HG02973 (cell line): ENCODE results near the gene SP6.

Source experiments
- ATAC-seq: cut with Tn5 transposase; IDR thresholded peaks from one replicate; pipeline ENCODE4 v1.9.1; 2021; ENCODE audit warnings: moderate library complexity; ENCODE audit not compliant: unreplicated experiment

SP6 gene

GRCh38 chr17:47857551-47858455 lies 6.8 kb upstream of the SP6 start:
- no peak for ATAC-seq

DNA sequence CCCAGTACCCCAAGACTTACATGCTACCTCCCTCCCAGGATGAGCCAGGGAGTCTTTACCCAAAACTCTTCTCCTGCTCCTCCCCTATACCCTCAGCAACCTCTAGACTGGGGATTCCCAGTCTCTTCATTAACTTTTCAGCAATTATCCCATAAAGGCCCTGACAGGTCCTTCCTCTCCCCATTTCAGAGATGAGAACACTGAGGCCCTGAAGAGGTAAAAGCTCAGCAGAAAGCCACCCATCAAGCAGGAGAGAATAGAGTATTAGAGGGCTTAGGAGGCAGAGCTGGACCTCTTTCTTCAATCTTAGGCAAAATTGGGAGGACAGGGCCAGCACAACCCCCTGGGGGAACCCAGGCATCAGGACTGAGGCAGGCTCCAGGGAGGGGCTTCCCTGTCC lies 5.9 kb upstream of the SP6 start:
- no peak for ATAC-seq

- ATAC-seq, result no peak
These were observed 4.8 kb upstream of the SP6 start for GRCh38 chr17:47855737-47856136.

- ATAC-seq, result no peak
These were observed 2.7 kb upstream of the SP6 start for GRCh38 chr17:47853616-47854015.

DNA sequence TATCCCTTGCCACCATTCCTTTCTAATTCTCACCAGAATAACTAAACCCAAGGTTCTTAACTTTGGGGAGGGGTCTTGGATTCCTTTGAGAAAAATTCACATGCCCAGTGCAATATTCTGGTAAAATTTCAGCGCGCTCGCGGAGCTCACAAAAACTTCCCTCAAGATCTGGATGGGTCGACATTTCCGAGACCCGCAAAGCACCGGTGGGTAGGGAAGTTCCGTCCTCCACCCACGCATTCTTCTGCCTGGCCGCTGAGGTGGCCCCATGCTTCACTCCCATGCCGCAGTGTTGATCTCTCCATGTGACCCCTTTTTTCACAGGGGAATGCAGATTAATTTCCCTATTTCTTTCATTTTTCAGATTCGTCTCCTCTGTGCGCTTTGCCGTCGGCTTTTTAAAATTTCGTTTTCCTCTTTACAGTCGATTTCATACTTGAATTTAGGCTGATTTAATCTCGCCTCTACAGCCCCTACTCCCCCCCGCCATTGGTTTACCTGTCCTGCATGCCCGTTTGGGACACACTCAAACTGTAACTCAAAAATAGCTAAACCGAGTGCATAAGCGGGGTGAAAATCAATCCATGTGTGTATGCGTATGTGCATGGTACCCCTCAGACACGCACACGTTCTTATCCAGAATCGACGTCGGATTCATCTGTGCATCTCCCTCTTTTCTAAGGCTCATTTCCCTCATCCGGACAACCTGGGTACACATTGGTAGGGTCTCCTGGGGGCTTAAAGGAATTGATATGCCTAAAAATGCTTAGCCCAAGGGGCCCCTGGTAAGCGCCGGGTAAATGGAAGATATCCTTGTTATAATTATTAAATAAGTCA lies 1.4 kb upstream of the SP6 start:
- no peak for ATAC-seq

- ATAC-seq, result no peak
These were observed 775 bp upstream of the SP6 start for GRCh38 chr17:47851764-47852112.

DNA sequence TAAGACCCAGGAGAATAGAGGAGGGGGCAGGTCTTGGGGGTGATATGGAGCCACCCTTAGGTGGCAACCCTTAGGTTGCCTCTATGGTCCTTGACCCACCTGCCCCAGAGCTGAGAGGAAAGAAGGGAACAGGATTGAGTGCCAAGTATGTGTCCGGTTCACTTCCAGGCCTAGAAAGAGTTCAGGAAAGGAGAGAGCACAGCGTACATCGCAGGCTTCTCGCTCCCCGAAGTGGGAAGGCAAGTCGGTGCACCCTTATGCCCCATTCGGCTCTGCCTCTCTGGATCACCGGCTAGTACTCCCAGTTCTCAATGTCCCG lies 631 bp downstream of the SP6 start:
- ATAC-seq, result no peak

GRCh38 chr17:47848198-47848513 lies 2.8 kb downstream of the SP6 start:
- no peak for ATAC-seq

DNA sequence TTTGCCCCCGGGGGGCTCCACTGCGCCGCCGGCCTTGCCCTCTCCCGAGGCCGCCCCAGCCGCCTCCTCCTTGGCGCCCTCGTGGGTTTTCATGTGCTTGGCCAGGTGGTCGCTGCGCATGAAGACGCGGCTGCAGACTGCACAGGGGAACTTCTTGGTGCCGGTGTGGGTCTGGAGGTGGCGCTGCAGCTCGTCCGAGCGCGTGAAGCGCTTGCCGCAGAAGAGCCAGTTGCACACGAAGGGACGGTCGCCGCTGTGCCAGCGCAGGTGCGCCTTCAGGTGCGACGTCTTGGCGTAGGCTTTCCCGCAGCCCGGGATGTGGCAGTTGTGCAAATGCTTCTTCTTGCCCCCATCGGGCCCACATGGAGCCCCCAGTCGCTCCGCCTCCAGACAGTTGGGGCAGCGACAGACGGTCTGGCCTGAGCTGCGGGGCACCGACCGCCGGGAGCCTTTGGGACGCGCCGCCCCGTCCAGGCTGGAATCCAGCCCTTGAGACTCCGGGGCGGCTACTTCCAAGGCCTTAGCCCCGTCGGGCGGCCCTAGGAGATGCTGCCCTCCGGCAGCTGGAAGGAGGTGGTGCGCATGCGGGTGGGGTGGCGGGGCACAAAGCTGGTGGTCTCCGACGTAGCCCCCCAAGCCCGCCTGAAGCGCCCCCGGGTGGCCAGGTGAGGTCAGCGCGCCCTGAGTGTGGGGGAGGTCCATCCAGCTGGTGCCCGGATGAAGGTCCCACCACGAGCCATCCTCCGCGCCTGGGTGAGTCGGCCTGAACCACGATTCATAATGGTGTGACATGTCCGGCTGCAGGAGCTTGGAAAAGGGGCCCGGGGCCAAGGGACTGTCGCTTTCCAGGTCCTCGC lies 3.4 kb downstream of the SP6 start:
- no peak for ATAC-seq

DNA sequence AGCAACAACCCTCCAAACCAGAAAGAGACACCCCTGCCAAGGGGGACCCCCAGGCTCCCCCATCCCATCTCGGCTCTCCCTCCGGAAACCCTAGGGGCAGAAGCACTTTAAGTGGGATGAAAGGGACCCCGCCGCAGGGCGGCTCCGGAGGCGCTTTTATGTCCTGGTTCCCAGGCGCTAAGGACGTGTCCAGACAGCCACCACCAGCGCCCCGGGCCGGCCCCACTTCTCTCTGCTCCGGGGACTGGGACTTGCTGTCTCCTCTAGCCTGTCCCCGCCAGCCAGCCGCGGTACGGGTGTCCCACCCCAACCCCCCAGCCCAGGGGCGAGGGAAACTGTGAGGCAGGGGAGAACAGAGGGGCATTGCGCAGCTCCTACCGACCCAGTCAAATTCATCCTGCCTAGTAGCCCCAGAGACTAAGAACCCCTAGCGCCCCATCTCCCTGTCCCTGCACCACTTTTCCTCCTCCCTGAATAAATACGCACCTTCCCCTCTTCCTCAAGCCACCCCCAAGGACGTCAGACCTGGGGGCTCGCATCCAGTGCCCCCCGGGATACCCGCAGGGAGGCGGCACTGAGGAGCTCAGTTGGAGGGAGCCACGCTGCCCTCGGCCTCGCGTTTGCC lies 4.1 kb downstream of the SP6 start:
- no peak for ATAC-seq

DNA sequence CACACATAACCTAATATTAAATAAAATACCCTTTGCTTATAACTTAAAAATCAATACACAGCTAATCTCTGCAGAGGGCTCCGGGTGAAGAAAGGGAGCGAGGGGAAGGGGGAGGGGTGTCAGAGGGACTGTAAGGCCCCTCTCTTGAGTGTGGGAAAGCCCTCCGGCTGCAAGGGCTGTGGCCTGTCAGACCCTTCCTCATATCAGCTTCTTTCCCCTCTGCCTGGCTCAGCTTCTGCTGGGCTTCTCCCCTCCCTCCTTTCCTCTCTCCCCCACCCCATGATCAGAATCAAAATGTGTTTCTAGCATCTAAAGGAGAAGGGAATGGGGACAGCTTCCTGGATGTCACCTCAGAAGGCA lies 5.3 kb downstream of the SP6 start:
- ATAC-seq, result no peak

GRCh38 chr17:47844814-47845715 lies 5.9 kb downstream of the SP6 start:
- ATAC-seq, result no peak

- ATAC-seq, result no peak
These were observed 6.7 kb downstream of the SP6 start for GRCh38 chr17:47844227-47844626.

DNA sequence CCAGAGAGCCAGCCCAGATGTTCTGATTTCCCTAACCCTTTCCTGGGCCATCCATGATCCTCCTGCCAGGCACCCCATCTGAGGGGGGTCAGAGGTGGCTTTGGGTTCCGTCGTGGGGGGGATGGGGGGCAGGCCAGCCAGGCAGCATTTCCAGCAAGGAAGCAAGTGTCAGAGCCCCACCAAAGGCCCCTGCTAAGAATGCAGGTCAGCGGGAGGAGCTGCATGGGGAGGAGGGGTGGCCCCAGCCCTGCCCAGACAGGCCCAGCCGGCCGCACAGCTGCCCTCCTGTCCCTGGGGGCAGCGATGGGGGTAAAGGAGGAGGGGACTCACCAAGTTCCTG lies 7.6 kb downstream of the SP6 start:
- ATAC-seq, result no peak

DNA sequence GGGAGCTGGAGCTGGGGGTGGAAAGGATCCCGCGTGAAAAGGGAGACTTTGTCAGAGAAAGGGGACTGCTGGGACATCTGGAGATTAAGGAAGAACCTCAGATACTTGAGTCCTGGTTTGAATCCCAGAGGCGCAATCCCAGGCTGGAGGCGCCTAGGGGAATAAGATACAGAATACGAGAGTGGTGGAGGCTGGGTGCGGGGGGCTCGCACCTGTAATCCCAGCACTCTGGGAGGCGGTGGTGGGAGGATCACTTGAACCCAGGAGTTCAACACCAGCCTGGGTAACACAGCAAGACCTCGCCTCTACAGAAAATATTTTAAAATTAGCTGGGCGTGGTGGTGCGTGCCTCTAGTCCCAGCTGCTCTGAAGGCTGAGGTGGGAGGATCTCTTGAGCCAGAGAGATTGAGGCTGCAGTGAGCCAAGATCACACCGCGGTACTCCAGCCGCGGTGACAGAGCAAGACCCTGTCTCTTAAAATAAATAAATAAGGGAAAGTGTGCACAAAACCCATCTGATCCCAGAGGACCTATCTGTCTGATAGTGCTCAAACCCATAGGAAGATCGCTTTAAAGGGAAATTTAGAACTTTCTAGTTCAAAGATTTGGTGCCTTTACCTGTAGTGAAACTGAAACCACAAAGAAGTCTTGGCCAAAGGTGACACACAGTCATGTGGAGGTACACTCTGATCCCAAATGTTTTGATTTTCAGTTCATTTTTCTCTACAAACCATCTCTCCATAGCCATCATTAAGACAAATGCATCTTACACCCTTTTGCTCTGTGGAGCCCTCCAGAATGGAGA lies 9.3 kb downstream of the SP6 start:
- no peak for ATAC-seq

GRCh38 chr17:47840742-47841487 lies 10.0 kb downstream of the SP6 start, which contains the start of gene SCRN2:
TSS of gene SCRN2 (minus strand) at chr17:47841273. CDS start at chr17:47840843, 430 bp downstream.
- peak; percentile 74 for ATAC-seq

DNA sequence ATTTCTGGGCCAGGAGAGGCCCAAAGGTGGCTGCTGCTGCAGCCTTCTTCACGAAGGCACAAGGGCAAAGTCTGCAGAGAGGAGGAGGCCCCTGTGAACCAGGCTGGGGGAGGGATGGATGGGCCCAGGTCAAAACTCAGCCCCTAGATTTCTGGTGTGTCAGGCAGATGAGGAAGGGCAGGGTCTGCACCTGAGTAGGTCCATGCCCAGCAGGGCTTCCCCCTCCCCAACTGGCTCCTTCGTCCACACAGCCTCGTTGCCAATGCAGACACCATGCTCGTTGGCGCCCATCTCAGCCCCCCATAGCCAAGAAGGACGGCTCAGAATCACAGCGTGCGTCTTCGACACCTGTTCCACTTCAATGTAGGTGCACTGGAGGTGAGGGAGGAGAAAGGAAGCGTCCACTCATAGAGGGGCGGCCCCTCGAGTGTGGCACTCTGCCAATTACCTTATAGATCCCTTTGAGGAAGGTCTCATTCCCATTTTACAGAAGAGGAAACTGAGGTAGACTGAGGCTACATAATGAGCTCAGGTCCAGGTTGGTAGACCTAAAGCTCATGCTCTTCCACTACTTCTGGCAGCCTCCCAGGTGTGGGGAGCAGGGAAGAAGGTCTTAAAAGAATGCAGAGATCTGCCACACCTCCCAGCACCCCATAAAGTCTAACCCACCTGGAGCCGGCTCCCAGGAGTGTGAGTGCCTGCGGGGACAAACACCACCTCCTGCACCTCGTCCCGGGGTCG lies 10.8 kb downstream of the SP6 start:
- ATAC-seq, result no peak

- no peak for ATAC-seq
These were observed 11.9 kb downstream of the SP6 start for GRCh38 chr17:47839071-47839470.
